Large intestine (tissue), 3 donors: ENCODE data around the gene KCNH6. TPM values are rescaled to one million over a fixed set of nuclear protein-coding genes. Genes with fewer than 3 reads are reported as not detected.
A peak's percentile ranks its signal among the peaks of the same experiment; 100 is the strongest.

ENCODE experiments used
- DNase-seq, 2 donors: peaks; one replicate each; pipeline versions ENCODE4 v3.0.0 to v3.0.0-alpha.2; 2013
- H3K27ac ChIP-seq: one replicate; pipeline ENCODE4 v1.5.1; 2013; ENCODE audit warnings: low read length
- H3K27me3 ChIP-seq: 2 replicates; pipeline ENCODE4 v1.6.1; 2013; ENCODE audit warnings: low read length; ENCODE audit not compliant: control insufficient read depth, insufficient read depth
- H3K36me3 ChIP-seq: 2 replicates; pipeline ENCODE4 v1.6.1; 2013; ENCODE audit warnings: low read length; ENCODE audit not compliant: control insufficient read depth, insufficient read depth
- H3K4me1 ChIP-seq: one replicate; pipeline ENCODE4 v1.6.1; 2013; ENCODE audit warnings: low read length; ENCODE audit not compliant: control insufficient read depth, insufficient read depth
- H3K4me3 ChIP-seq: one replicate; pipeline ENCODE4 v1.5.1; 2013; ENCODE audit warnings: low read length
- H3K9me3 ChIP-seq: one replicate; pipeline ENCODE4 v1.6.1; 2013; ENCODE audit warnings: mild to moderate bottlenecking, low read depth, low read length, moderate library complexity; ENCODE audit not compliant: control insufficient read depth
- WGBS: methylation state at CpG from one replicate; pipeline ENCODE4 v1.1.5; 2013; ENCODE audit warnings: low lambda C conversion rate; ENCODE audit not compliant: insufficient coverage; 5-methylcytosine and 5-hydroxymethylcytosine counted together
- polyA plus RNA-seq: library from polyadenylated mRNA; unstranded; fragments of 120-200 nt; gene quantifications from one replicate; pipeline ENCODE4 v1.2.1, GENCODE V29; 2013

KCNH6 gene
- polyA plus RNA-seq, 1 donor, result 6.9 TPM

DNA sequence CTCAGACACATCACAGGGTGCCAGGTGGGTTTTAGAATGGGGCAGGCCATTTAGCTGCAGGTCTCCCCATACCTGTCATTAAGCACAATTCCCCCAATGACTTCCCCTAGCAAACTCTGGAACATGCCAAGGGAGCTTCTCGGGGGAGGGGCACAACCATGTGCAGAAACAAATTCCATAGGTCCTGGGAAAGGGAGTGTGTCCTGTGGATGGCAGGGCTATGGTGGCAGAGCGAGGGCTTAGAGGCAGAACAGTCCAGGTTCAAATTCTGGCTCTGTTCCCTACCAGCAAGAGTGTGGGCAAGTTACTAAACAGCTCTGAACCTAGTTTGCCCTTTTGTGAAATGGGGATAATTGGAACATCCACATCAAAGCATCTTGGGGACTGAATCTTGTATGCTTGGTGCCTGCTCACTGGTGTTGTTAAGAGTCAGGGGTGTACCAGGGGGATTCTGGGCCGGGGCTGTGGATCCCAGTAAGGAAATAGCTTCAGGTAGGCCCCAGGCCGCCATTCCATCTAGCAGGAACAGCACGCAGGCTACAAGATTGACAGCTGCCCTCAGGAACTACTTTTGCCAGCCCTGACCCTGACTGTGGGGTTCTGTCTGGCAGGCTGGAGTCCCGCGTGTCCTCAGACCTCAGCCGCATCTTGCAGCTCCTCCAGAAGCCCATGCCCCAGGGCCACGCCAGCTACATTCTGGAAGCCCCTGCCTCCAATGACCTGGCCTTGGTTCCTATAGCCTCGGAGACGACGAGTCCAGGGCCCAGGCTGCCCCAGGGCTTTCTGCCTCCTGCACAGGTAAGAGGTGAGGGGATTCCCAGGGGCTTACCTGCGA lies 21.5 kb downstream of the KCNH6 start:
- no CpG with 5 or more reads among the region's 13 CpGs for WGBS
- Histone ChIP-seq H3K4me3 (no peak overlapping the region), H3K27me3 (no peaks in the 10 kb centered on the region), H3K27ac (no peak overlapping the region), H3K36me3 (no peaks in the 10 kb centered on the region), H3K4me1 (peaks cover 6% of the 10 kb centered on the region), H3K9me3 (no peaks in the 10 kb centered on the region)
- no peak for DNase-seq

GRCh38 chr17:63546308-63547082 lies 23.3 kb downstream of the KCNH6 start:
- no peak overlapping the region for H3K4me3 ChIP-seq
- WGBS, result no CpG with 5 or more reads among the region's 9 CpGs
- peaks cover 6% of the 10 kb centered on the region for H3K4me1 ChIP-seq
- DNase-seq, result no peak
- H3K36me3 ChIP-seq, result no peaks in the 10 kb centered on the region
- H3K9me3 ChIP-seq, result no peaks in the 10 kb centered on the region
- no peaks in the 10 kb centered on the region for H3K27me3 ChIP-seq
- H3K27ac ChIP-seq, result no peak overlapping the region

DNA sequence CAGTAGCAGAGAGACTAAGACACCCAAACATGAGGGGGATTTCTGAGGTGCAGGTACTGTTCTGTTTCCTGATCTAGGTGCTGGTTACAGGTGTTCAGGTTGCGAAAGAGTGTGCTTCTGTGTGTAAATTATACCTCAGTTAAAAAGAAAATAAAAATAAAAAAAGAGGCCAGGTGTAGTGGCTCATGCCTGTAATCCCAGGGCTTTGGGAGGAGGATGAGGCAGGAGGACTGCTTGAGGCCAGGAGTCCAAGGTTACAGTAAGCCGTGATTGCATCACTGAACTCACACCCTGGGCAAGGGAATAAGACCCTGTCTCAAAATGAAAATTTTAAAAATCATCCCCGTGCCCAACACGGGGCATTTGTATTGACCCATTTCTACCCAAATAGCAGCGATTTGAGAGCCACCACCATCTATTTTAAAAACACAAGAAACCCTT lies 23.9 kb downstream of the KCNH6 start:
- no CpG with 5 or more reads among the region's 5 CpGs for WGBS
- Histone ChIP-seq H3K27ac (no peak overlapping the region), H3K27me3 (no peaks in the 10 kb centered on the region), H3K4me3 (no peak overlapping the region), H3K9me3 (no peaks in the 10 kb centered on the region), H3K4me1 (peaks cover 6% of the 10 kb centered on the region), H3K36me3 (no peaks in the 10 kb centered on the region)
- DNase-seq, result no peak

DNA sequence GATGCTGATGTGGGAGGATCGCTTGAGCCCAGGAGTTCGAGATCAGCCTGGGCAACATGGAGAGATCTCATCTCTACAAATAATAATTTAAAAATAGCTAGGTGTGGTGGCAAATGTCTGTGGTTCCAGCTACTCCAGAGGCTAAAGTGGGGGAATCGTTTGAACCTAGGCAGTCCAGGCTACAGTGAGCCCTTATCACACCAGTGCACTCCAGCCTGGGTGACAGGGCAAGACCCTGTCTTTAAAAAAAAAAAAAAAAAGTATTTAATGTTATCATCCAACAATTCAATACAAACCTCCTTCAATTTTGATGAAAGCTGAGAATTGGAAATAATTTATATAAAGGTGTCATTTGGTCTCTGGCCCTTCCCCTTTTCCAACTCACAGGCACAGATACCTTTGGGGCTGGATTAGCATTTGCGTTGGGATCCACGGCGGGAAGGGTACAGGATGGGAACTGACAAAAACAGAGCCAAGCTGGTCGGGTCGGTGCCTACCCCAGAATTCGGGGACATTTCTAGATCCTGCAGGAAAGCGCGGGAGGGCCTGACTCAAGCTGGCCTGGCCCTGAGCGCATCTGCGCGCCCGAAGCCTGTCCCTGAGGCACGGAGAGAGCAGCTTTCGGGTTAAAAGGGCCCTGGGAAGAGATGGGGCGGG lies 26.3 kb downstream of the KCNH6 start:
- Histone ChIP-seq H3K27ac (peak overlapping the region; percentile 76), H3K36me3 (peaks cover 4% of the 10 kb centered on the region), H3K4me1 (peaks cover 12% of the 10 kb centered on the region), H3K4me3 (peak overlapping the region; percentile 91), H3K9me3 (no peaks in the 10 kb centered on the region), H3K27me3 (no peaks in the 10 kb centered on the region)
- no peak for DNase-seq
- WGBS, result no CpG with 5 or more reads among the region's 18 CpGs

DNA sequence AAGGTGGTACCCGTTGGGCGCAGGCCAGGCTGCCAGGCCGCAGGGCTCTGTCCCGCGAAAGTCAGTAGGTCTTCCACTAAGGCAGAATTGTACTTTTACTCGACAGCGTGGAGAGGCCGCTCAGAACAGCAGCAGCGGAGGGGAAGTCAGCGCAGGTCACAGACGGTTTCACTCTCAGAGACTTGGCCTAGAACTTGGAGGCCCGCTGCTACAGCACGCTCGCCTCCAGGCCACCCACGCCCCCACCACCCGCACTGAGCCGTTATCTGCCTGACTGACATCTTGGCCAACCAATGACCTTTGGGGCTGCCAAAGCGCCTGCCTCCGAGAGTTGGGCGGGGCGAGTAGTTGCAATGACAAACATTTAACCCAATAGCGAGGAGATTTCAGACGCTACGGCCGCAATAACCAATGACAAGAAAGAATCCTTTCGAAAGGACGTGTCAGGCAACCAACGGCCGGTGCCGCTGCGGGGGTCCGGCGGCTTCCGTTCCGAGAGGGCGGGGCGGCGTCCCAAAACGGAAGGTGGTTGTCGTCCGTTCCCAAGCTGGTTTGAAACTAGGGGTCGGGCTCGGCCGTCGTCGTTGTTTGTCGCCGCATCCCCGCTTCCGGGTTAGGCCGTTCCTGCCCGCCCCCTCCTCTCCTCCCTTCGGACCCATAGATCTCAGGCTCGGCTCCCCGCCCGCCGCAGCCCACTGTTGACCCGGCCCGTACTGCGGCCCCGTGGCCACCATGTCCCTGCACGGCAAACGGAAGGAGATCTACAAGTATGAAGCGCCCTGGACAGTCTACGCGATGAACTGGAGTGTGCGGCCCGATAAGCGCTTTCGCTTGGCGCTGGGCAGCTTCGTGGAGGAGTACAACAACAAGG lies 27.0 kb downstream of the KCNH6 start, which contains the start of gene DCAF7:
TSS of gene DCAF7 (plus strand) at position 532 of the 871 bp plus-strand sequence. CDS start at position 733, 201 bp downstream.
- H3K27me3 ChIP-seq, result no peaks in the 10 kb centered on the region
- H3K4me3 ChIP-seq, result peak within 1 kb of the TSS; percentile 91
- H3K36me3 ChIP-seq, result peaks cover 4% of the 10 kb centered on the region
- no CpG with 5 or more reads among the region's 72 CpGs for WGBS
- peaks cover 12% of the 10 kb centered on the region for H3K4me1 ChIP-seq
- peak within 1 kb of the TSS; percentile 95 for H3K27ac ChIP-seq
- H3K9me3 ChIP-seq, result no peaks in the 10 kb centered on the region
- DNase-seq, result peak; percentile 99 to 100

DNA sequence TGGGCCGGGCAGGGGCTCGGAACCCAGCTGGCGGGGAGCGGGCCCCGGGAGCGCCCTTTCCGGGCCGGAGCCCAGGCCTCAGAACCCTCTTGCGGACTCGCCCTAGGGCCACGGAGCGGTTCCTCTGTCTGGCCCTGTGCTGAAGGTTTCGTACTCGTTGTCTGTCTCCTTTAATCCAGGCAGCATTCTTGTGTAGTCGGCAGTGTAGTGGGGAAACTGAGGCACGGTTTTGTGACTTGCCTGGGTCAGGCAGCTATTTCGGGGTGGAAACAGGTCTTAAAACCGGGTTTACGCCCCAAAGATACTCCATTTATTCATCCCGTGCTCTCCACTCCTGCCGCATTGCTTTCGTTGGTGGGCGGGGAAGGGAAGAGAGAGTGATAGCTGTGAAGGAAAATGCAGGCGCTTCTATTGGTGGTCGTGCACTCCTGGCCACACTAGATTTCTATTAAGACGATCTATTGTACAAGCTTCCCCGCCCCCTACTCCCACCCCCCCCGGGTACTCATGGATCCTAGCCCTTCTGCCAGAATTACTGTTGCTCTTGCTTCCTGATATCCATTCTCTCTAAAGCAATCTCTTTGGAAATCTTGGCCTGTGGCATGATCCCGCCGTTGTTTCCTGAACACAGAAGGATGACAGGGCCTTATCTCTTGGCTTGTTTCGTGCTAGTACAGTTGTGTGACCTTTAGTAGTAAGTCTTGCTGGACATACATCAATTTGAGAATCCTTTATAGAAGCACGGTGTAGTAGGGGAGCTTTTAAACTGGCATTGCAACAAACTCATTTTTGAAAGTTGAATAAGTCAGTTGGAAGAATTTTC lies 27.9 kb downstream of the KCNH6 start:
- no peaks in the 10 kb centered on the region for H3K27me3 ChIP-seq
- DNase-seq, result peak in 1 of 2 donors; percentile 54
- peak overlapping the region; percentile 95 for H3K27ac ChIP-seq
- WGBS, result 0% methylated on average over 2 of the region's 32 CpGs
- H3K4me3 ChIP-seq, result peak overlapping the region; percentile 91
- no peaks in the 10 kb centered on the region for H3K9me3 ChIP-seq
- H3K36me3 ChIP-seq, result peaks cover 4% of the 10 kb centered on the region
- H3K4me1 ChIP-seq, result peaks cover 12% of the 10 kb centered on the region

DNA sequence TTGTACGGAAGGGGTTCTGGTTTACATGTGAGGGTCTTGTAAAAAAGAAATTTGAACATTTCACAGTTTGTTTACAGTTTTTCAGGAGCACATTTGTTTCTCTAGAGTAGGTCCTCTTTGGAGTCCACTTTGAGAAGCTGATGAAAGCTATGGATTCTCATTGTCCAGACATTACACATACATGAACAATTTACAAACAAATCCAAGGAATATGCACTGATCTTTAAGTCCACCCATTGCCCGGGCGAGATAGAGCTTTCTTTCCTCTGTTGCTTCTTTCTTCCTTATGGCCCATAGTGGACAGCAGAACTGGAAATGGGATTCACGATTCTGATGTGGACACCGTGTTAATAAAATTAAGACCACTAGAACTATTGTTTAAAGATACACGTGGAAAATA lies 29.1 kb downstream of the KCNH6 start:
- 49% methylated on average over 5 of the region's 6 CpGs for WGBS
- peaks cover 8% of the 10 kb centered on the region for H3K4me1 ChIP-seq
- H3K36me3 ChIP-seq, result peaks cover 4% of the 10 kb centered on the region
- no peak for DNase-seq
- H3K4me3 ChIP-seq, result peak overlapping the region; percentile 91
- H3K27ac ChIP-seq, result no peak overlapping the region
- no peaks in the 10 kb centered on the region for H3K9me3 ChIP-seq
- H3K27me3 ChIP-seq, result no peaks in the 10 kb centered on the region

DNA sequence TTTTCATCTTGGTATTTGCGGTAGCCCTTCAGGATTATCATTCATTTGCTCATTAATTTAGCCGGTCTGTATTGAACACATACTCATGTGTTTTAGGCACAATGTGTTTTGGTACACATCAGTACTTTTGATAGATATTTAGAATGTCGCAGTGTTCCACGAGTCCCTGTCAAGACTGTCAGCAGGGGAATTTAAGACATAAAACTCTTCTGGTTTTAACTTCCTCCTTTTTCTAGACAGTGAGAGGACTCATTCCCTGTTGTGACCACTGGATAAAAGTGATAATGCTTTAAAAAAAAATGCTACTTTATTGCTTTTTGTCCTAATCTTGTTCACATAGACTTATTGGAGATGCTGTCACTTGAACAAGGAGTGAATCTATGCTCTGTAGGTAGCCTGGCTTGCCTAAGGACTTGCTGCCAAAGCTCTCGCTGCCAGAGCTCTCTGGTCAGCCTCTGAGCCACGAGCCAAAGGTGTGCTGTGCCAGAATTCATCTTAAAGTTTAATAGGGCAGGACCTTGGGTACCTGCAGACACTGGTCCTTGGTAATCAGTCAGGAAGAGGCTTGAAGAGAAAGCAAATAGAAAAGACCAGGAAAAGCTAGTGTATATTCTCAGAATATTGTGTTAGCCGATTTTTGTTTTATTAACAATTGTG lies 32.5 kb downstream of the KCNH6 start:
- Histone ChIP-seq H3K27me3 (no peaks in the 10 kb centered on the region), H3K4me3 (no peak overlapping the region), H3K9me3 (no peaks in the 10 kb centered on the region), H3K36me3 (peaks cover 6% of the 10 kb centered on the region), H3K27ac (no peak overlapping the region), H3K4me1 (peaks cover 5% of the 10 kb centered on the region)
- no CpG with 5 or more reads among the region's 7 CpGs for WGBS
- no peak for DNase-seq

DNA sequence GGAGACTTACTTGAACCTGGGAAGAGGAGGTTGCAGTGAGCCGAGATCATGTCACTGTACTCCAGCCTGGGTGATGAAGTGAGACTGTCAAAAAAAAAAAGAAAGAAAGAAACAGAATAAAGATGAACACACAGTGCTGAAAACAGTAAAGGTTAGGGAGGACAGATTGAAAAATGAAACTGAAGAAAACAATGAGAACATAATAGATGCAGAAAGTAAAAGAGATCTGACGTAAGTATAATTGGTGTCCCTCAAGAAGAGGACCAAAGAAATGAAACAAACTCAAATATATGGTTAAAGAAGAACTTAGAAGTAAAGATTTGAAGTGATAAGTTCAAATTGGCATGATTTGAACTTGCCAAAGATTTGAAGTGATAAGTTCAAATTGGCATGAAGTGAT lies 34.3 kb downstream of the KCNH6 start:
- 90% methylated on average over 1 of the region's 2 CpGs for WGBS
- Histone ChIP-seq H3K4me1 (peaks cover 5% of the 10 kb centered on the region), H3K36me3 (peaks cover 6% of the 10 kb centered on the region), H3K9me3 (no peaks in the 10 kb centered on the region), H3K4me3 (no peak overlapping the region), H3K27me3 (no peaks in the 10 kb centered on the region), H3K27ac (no peak overlapping the region)
- no peak for DNase-seq
